Peyer's patch (tissue), 4 donors: ENCODE data around the gene RBBP4. TPM values are rescaled to one million over a fixed set of nuclear protein-coding genes. Genes with fewer than 3 reads are reported as not detected.

ENCODE experiments used
- DNase-seq, 3 donors: peaks; one replicate each; pipeline ENCODE4 v3.0.0-alpha.2; 2017 to 2019
- H3K27ac ChIP-seq, 4 donors: fragments of 200-600 bp; sonication (generic); one replicate each; pipeline ENCODE4 v1.5.1; 2016 to 2019
- H3K27me3 ChIP-seq, 2 donors: fragments of 200-600 bp; sonication (generic); one replicate each; pipeline ENCODE4 v1.5.1; 2019
- H3K36me3 ChIP-seq, 3 donors: fragments of 200-600 bp; sonication (generic); one replicate each; pipeline ENCODE4 v1.5.1; 2016 to 2019
- H3K4me1 ChIP-seq, 4 donors: fragments of 200-600 bp; sonication (generic); one replicate each; pipeline ENCODE4 v1.5.1; 2016 to 2019
- H3K4me3 ChIP-seq, 4 donors: fragments of 200-600 bp; sonication (generic); 1 replicate in 3 of 4; 2 replicates in 1 of 4; pipeline ENCODE4 v1.5.1; 2016 to 2019; ENCODE audit warnings: mild to moderate bottlenecking in 1 of 4
- H3K9me3 ChIP-seq, 4 donors: fragments of 200-600 bp; sonication (generic); one replicate each; pipeline ENCODE4 v1.5.1; 2016 to 2019; ENCODE audit warnings: mild to moderate bottlenecking in 1 of 4
- CTCF ChIP-seq, 6 experiments: fragments of 450-650 bp in 4 of 6; fragments of 200-600 bp in 2 of 6; sonication (generic) in 1 of 6; IDR thresholded peaks; one replicate each; pipeline ENCODE4 v1.5.1; 2017 to 2019; ENCODE audit warnings: antibody characterized with exemption in 6 of 6, mild to moderate bottlenecking in 3 of 6, moderate library complexity in 1 of 6
- POLR2A ChIP-seq, 2 donors: fragments of 450-650 bp; IDR thresholded peaks; one replicate each; pipeline ENCODE4 v1.5.1; 2017; ENCODE audit warnings: antibody characterized with exemption in 2 of 2, mild to moderate bottlenecking in 2 of 2, moderate library complexity in 2 of 2
- small RNA-seq, 2 donors: library from RNA; depleted of rRNA; stranded (forward); fragments of <200 nt; gene quantifications; one replicate each; pipeline ENCODE3, GENCODE V24; 2016
- total RNA-seq, 4 donors: library from RNA; depleted of rRNA; stranded (reverse); fragments of >200 nt; gene quantifications; one replicate each; pipeline ENCODE4 v1.1.0, GENCODE V29; 2016

The RBBP4 gene
- total RNA-seq, 4 donors from 2014 or later: 72.1 to 172 (median 109) TPM

DNA sequence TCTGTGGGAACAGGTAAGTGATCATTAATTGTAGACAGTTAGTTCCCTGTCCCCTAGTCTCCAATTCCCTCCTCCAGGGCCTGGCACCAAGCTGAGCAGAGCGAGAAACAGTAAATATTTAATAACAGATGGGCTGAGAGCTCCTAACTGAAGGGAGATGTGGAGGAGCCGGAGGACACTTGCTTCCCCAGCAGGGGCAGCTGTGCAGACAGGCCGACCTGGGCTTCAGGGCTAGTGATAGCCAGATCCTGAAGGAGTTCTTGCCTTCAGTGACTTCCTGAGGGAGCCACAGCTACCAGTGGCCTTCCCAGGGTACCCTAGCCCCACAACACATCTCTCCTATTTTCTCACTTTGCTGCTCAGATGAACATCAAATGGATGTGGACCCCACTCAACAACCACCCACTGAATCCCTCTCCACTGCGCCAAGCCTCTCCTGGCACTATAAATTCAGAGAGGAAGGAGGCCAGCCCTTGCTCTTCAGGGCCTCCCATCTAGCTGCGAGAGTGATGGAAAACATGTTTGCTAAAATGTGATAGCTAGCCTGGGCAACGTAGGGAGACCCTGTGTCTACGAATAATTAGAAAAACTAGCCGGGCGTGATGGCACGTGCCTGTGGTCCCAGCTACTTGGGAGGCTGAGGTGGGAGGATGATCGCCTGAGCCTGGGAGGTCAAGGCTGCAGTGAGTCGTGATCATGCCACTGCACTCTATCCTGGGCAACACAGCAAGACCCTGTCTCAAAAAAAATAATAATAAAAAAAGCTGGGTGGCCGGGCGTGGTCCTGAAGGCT lies 78.4 kb downstream of the RBBP4 start:
- Histone ChIP-seq H3K4me1 (peaks cover 0 to 12% (median 0%) of the 10 kb centered on the region in 4 donors), H3K36me3 (no peaks in the 10 kb centered on the region), H3K27ac (no peak overlapping the region), H3K9me3 (no peaks in the 10 kb centered on the region), H3K27me3 (no peaks in the 10 kb centered on the region), H3K4me3 (no peak overlapping the region)
- DNase-seq: no peak
- TF ChIP-seq CTCF (IDR thresholded peaks at IDR 0.05) (no peak), POLR2A (IDR thresholded peaks at IDR 0.05) (no peak)

- Histone ChIP-seq H3K27me3 (no peaks in the 10 kb centered on the region), H3K4me1 (peaks cover 0 to 15% (median 3%) of the 10 kb centered on the region in 4 donors), H3K36me3 (no peaks in the 10 kb centered on the region), H3K4me3 (no peak overlapping the region), H3K9me3 (no peaks in the 10 kb centered on the region), H3K27ac (no peak overlapping the region)
- DNase-seq: no peak
- TF ChIP-seq POLR2A (IDR thresholded peaks at IDR 0.05) (no peak), CTCF (IDR thresholded peaks at IDR 0.05) (no peak)
These were observed 82.7 kb downstream of the RBBP4 start for GRCh38 chr1:32733582-32734321.

Small RNA genes within 50 kb of the gene (small RNA-seq; reads per million reads assigned to genes)
- gene RF00019: 0 reads per million in 2 donors

Other genes with a start within 250 kb of the RBBP4 start
- under 1 TPM in 2 of 4 donors, not detected in 2; 0.13 to 0.19 TPM for gene ZBTB8B, start 186.1 kb upstream of the RBBP4 start, total RNA-seq
- gene ZBTB8A, start 111.8 kb upstream of the RBBP4 start, total RNA-seq: 1 to 10 TPM; 2.3 to 5.8 (median 4.7) TPM
- gene ZBTB8OS, start 658 bp upstream of the RBBP4 start, total RNA-seq: 10 to 100 TPM; 34.7 to 56.2 (median 44.1) TPM
- gene SYNC, start 51.6 kb downstream of the RBBP4 start, total RNA-seq: 10 to 100 TPM in 1 of 4 donors, 1 to 10 TPM in 3; 8.3 to 19.8 (median 9.2) TPM
- 10 to 100 TPM; 29.6 to 93.3 (median 50.4) TPM for gene YARS1, start 166.2 kb downstream of the RBBP4 start, total RNA-seq
- 100 to 1,000 TPM in 1 of 4 donors, 10 to 100 TPM in 3; 44.3 to 178 (median 58.1) TPM for gene S100PBP, start 166.4 kb downstream of the RBBP4 start, total RNA-seq
- 1 to 10 TPM in 1 of 4 donors, not detected in 3; 1.8 TPM for gene FNDC5, start 219.7 kb downstream of the RBBP4 start, total RNA-seq
- gene HPCA, start 235.3 kb downstream of the RBBP4 start, total RNA-seq: under 1 TPM in 1 of 4 donors, not detected in 3; 0.53 TPM